A549 treated with Hydrocortisone at 1 μM for 4 hours (cell line): ENCODE measurements around the gene KCNK10. TPM values are rescaled to one million over a fixed set of nuclear protein-coding genes. Genes with fewer than 3 reads are reported as not detected.

Experiments used
- total RNA-seq: library from RNA; stranded (reverse); fragments of 200-300 nt; extraction: Qiagen RNA extraction; gene quantifications from 5 replicates; pipeline ENCODE4 v1.2.3, GENCODE V29; 2022

The KCNK10 gene
- total RNA-seq = not detected in 5 replicates

GRCh38 chr14:88323086-88323522 is at the start of gene KCNK10:
TSS of gene KCNK10 (minus strand) at chr14:88323269. CDS start at chr14:88322798, 471 bp downstream.

Other genes with a start within 250 kb of the KCNK10 start
- gene SPATA7, start 62.4 kb upstream of the KCNK10 start, total RNA-seq = 3.4 to 4.8 TPM (median 3.9 TPM) in 5 replicates
- 7.1 to 9.7 TPM (median 9.0 TPM) in 5 replicates for gene PTPN21, start 231.7 kb upstream of the KCNK10 start, total RNA-seq
- 57.9 to 71.3 TPM (median 67.6 TPM) in 5 replicates for gene ZC3H14, start 239.8 kb upstream of the KCNK10 start, total RNA-seq